GM12878 (cell line): ENCODE measurements around the gene SPATA32.

Experiments used
- ATF2 ChIP-seq: IDR thresholded peaks from 2 replicates; pipeline ENCODE4 v1.6.1; 2012; ENCODE audit warnings: low read length, inconsistent platforms
- CBFB ChIP-seq: IDR thresholded peaks from 2 replicates; pipeline ENCODE4 v1.6.1; 2016; ENCODE audit warnings: antibody characterized with exemption, low read depth
- CBX3 ChIP-seq: fragments of 200-600 bp; sonication (generic); IDR thresholded peaks from 2 replicates; pipeline ENCODE4 v1.6.1; 2016; ENCODE audit warnings: low read depth, borderline replicate concordance
- CREM ChIP-seq: IDR thresholded peaks from 2 replicates; pipeline ENCODE4 v1.6.1; 2014; ENCODE audit warnings: antibody characterized with exemption, low read depth
- E2F4 ChIP-seq: IDR thresholded peaks from 2 replicates; pipeline ENCODE4 v1.6.1; 2012; ENCODE audit warnings: low read depth, low read length, improper control_type of control experiment
- MEF2B ChIP-seq: fragments of 450-650 bp; IDR thresholded peaks from 2 replicates; pipeline ENCODE4 v1.6.1; 2018; ENCODE audit warnings: mild to moderate bottlenecking, moderate library complexity; ENCODE audit not compliant: partially characterized antibody, poor library complexity, severe bottlenecking
- POLR2AphosphoS5 ChIP-seq: IDR thresholded peaks from 2 replicates; pipeline ENCODE4 v1.6.1; 2011; ENCODE audit warnings: mild to moderate bottlenecking, low read length, inconsistent platforms
- POU2F2 ChIP-seq: IDR thresholded peaks from 3 replicates; pipeline ENCODE4 v1.6.1; 2011; ENCODE audit warnings: low read depth, mild to moderate bottlenecking, low read length, borderline replicate concordance
- YBX1 ChIP-seq: fragments of 450-650 bp; IDR thresholded peaks from 2 replicates; pipeline ENCODE4 v1.6.1; 2016; ENCODE audit warnings: antibody characterized with exemption

GRCh38 chr17:45225051-45225700, 36.7 kb downstream of the SPATA32 start:
- TF ChIP-seq YBX1 (no peak), CBX3 (no peak), CBFB (no peak), ATF2 (no peak), E2F4 (no peak), MEF2B (no peak), POU2F2 (no peak), CREM (no peak; the same call in 1 of the 2 replicates), POLR2AphosphoS5 (peak; percentile 51; the same call in 1 of the 2 replicates)
